HL-60 (cell line): ENCODE data around the gene ODF2.

Experiments
- POLR2AphosphoS5 ChIP-seq: IDR thresholded peaks from 2 replicates; pipeline ENCODE4 v1.6.1; 2012; ENCODE audit warnings: low read depth
- SPI1 ChIP-seq: IDR thresholded peaks from 2 replicates; pipeline ENCODE4 v1.6.1; 2012; ENCODE audit warnings: low read depth, mild to moderate bottlenecking, borderline replicate concordance
- TF ChIP-seq, protein P1 (sequence below): IDR thresholded peaks from one replicate; pipeline ENCODE4 v1.5.1; 2011; ENCODE audit warnings: low read length, control low read depth, inconsistent platforms; ENCODE audit not compliant: insufficient read depth
- TF ChIP-seq, protein P2 (sequence below): IDR thresholded peaks from 2 replicates; pipeline ENCODE4 v1.6.1; 2012; ENCODE audit warnings: low read depth; ENCODE audit not compliant: insufficient replicate concordance

GRCh38 chr9:128421482-128421996 lies 34.3 kb upstream of the ODF2 start:
- TF ChIP-seq, protein P1, sequence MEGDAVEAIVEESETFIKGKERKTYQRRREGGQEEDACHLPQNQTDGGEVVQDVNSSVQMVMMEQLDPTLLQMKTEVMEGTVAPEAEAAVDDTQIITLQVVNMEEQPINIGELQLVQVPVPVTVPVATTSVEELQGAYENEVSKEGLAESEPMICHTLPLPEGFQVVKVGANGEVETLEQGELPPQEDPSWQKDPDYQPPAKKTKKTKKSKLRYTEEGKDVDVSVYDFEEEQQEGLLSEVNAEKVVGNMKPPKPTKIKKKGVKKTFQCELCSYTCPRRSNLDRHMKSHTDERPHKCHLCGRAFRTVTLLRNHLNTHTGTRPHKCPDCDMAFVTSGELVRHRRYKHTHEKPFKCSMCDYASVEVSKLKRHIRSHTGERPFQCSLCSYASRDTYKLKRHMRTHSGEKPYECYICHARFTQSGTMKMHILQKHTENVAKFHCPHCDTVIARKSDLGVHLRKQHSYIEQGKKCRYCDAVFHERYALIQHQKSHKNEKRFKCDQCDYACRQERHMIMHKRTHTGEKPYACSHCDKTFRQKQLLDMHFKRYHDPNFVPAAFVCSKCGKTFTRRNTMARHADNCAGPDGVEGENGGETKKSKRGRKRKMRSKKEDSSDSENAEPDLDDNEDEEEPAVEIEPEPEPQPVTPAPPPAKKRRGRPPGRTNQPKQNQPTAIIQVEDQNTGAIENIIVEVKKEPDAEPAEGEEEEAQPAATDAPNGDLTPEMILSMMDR, result no peak
- TF ChIP-seq, protein P2, sequence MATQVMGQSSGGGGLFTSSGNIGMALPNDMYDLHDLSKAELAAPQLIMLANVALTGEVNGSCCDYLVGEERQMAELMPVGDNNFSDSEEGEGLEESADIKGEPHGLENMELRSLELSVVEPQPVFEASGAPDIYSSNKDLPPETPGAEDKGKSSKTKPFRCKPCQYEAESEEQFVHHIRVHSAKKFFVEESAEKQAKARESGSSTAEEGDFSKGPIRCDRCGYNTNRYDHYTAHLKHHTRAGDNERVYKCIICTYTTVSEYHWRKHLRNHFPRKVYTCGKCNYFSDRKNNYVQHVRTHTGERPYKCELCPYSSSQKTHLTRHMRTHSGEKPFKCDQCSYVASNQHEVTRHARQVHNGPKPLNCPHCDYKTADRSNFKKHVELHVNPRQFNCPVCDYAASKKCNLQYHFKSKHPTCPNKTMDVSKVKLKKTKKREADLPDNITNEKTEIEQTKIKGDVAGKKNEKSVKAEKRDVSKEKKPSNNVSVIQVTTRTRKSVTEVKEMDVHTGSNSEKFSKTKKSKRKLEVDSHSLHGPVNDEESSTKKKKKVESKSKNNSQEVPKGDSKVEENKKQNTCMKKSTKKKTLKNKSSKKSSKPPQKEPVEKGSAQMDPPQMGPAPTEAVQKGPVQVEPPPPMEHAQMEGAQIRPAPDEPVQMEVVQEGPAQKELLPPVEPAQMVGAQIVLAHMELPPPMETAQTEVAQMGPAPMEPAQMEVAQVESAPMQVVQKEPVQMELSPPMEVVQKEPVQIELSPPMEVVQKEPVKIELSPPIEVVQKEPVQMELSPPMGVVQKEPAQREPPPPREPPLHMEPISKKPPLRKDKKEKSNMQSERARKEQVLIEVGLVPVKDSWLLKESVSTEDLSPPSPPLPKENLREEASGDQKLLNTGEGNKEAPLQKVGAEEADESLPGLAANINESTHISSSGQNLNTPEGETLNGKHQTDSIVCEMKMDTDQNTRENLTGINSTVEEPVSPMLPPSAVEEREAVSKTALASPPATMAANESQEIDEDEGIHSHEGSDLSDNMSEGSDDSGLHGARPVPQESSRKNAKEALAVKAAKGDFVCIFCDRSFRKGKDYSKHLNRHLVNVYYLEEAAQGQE, result no peak
- no peak for TF ChIP-seq POLR2AphosphoS5
- TF ChIP-seq SPI1, result no peak
